Islet of Langerhans (tissue), 1 donor: ENCODE results near the gene KRT9.
"Not testable (repeated sequence)": the region's sequence is repeated elsewhere in the genome, so short reads cannot be mapped to it uniquely, and the experiment has no call there.

Experiments
- FAIRE-seq: peaks from one replicate; lab custom pipeline; 2011; peaks lifted over from hg19 to GRCh38; lab: Jason Lieb, UNC

KRT9 gene

DNA sequence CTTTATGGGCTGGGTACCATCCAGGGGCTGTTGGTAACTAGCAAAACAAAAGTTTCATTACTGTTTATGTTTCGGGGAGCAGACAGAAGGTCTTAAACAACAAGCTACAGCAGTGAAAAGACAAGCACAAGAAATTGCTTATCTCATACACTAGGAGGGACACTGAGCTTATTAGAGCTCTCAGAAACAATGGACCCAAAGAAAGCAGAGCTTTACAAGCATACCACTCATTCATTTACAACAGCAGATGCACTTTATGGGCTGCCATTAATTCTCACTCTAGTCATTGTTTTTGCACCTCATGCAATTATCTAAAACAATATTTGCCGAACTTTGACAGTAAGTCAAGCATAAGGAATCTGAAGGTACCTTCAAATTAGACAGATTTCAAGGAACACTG, 30.7 kb upstream of the KRT9 start:
- FAIRE-seq: no peak

DNA sequence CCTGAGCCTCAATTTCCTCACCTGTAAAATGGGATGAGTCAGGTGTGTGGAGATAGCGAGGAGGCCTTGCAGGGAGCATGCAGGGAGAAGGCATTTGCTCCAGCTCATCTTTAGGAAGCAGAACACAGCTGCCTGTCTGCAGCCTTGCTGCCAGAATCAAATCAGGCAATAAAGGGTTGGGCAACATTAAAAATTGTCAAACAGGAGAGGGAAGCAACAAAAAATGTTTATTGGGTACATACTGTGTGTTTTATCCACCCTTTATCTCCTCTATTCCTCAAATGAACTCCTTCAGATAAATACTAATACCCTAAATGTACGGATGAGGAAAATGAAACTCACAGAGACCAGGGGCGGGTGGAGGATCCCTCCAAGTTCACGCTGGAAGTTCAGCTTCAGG, 28.5 kb upstream of the KRT9 start:
- FAIRE-seq: no peak

DNA sequence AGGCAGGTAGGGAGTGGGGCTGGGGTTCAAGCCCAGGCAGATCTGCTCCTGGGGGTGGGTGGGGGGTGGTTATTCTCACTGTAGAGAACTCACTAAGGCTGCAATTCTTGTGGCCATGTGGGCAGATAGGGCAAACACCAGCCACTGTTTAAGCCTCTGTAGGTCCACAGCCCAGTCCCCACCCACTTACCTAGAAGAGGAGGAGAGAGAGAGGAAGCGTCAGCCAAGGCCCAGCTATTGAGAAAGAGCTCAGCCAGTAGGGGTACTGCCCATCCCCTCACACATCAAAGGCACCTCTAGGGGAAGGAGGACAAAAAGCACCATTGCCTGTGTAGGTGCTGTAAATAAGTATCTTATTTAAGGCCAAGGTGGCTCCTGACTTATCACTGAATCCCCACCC, 27.8 kb upstream of the KRT9 start:
- no peak for FAIRE-seq

DNA sequence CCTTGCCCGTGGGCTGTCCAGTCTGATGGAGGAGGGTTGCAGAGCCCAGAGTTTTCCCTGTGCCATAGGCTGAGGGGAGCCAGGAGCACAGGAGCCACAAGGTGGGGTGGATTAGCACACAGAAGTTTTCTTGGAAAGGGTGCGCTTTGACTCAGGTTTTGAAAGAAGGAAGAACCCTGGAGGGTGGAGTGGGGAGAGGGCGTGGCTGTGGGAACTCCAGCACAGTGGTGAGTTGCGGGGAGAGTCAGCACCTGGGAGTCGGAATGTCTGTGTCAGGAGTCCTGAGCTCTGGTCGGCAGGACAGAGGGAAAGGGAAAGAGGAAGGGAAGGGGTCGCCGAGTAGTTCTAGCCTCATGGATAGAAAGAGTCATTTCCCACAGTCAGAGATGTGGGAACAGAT, 23.7 kb upstream of the KRT9 start:
- no peak for FAIRE-seq

DNA sequence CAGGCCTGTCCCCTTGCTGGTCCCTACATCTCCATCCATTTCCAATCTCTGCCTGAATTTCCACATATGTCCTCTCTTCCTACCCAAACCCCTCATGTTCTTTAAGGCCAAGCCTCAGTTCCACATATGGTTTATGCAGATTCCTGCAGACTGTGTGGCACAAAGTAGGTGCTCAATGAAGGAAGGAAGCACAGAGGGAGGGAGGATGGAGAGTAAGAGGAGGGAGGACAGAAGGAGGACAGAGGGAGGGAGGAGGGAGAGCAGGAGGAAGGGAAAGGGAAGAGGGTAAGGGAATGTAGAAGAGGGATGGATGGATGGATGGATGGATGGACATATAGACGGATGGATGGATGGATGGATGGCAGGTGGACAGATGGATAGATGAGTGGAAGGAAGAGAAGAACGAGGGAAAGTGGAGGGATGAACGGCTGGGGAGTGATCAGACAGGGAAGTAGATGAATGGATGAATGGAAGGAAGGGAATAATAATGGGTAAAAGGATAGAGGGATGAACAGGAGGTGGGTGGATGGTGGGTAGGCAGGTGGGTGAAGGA, 22.6 kb upstream of the KRT9 start:
- no peak for FAIRE-seq

DNA sequence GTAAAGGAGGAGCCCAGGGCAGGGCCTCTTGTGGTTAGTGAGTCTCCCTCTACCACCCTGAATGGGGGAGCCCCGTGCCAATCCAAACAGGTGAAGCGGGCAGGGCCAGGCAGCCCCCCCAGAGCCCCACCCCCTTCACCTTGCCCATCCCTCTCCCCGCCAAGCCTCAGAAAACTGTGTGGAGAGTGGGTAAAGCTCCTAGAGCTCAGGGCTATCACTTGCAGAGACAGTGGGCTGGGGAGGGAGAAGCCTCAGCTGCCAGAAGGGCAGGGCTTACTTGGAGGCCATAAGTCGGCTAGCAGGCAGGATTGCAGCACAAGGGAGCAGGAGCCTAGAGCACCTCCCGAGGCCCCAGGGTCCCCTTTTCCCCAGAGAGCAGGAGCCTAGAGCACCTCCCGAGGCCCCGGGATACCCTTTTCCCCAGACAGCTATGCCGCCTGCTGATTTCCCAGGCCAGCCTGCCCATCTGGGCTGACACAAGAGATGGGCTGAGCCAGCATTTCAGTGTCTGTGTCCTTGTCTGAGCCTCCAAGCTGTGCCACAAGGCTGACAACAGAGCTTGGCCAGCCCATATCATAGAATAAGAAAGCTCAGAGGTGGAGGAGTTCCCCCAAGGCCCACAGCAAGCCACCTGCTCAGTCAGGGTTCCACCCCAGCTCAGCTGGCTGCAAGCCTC, 21.6 kb upstream of the KRT9 start:
- FAIRE-seq: no peak

DNA sequence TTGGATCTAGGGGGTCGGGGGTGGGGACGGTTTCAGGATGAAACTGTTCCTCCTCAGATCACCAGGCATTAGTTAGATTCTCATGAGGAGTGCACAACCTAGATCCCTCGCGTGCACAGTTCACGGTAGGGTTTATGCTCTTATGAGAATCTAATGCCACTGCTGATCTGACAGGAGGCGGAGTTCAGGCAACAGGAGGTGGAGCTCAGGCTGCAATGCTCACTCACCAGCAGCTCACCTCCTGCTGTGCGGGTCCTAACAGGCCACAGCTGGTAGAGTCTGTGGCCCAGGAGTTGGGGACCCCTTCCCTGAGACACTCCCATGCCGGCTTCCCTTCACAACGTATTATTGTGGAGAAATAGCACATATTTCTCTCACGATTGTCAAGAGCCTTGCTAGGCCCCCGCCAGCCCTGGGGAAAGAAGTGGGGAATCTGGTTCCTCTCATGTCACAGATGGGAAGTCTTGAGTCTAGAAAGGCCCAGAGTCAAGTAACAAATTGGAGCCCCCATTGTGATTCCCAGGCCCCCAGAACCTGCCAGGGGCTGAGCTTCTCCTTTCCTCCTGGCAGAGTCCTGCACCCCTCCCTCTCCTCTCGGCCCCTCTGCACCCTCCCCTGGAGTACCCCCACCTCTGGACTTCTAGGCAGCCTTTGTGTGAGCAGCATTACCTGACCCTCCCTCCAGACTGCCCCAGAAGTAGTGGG, 20.9 kb upstream of the KRT9 start:
- FAIRE-seq: no peak

DNA sequence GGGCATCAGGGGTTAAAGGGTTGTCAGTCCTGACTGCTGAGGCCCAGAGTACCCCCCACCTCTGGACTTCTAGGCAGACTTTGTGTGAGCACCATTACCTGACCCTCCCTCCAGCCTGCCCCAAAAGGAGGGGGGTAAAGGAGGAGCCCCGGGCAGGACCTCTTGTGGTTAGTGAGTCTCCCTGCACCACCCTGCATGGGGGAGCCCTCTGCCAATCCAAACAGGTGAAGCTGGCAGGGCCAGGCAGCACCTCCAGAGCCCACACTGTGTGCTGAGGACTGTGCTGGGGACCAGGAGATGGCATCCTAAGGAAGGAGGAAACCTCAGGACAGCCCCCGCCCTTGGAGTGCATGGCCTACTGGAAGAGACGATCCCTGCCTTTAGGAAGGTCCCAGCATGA, 17.4 kb upstream of the KRT9 start:
- no peak for FAIRE-seq

DNA sequence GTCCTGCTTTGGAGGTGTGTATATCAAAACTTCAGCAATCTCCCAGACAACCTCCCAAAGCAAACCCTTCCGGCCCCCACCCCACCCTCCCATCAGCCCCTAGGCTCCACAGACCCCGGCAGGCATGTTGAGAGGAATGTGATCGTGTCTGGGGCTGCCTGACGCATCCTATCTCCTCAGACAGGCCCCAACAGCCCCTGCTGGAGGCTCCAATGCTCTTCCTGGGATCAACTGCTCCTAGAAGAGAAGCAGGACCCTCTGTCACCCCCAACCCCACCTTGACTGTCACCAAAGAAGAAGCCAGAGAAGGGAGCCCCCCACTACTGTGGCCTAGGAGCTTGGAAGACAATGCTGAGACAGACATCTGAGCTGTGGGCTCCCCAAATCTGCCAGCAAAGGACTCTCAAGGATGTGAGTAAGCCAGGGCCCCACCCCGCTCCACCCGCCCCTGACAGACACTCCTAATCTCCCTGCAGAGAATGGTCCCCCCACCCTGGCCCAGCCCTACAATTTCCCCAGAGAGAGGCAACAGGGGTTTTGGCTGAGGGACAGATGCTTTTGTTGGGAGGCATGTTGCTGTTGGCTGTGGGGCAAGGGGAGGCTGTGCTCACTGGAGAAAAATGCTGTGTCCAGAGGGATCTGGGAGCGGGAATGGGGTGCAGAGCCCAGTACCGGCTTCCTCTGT, 16.4 kb upstream of the KRT9 start:
- FAIRE-seq: no peak

DNA sequence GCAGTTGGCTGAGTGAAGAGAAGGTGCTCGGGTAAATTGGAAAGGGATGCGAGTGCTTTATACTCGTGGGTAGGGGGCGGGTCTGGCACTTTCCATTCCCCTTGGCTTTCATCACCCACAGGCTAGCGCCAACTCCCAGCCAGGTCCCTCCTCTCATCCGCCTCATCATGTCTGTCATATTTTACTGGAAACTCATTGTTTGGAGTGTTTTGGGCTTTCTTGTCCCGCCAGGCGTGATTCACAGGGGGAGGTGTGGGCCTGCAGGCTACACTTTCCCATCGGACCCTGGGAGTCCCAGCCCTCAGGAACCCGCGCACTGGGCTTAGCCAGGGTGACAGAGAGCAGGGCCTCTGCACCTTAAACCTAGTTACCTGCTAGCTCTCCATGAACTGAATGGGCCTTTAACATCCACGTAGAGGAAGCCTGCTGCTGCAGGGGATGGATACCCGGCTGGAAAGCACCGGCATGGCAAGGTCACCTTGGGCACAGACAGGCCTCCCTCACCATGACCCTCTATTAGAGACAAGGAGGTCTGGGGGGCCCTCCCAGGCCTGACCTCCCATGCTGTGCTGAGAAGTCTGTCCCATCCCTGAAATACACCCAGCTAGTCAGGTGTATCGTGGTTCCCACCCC, 15.1 kb upstream of the KRT9 start, which contains the start of gene KRT14:
Gene KRT14 (minus strand): TSS at position 33 of the 633 bp plus-strand sequence. CDS start 61 bp downstream, outside the sequence.
- FAIRE-seq: no peak

DNA sequence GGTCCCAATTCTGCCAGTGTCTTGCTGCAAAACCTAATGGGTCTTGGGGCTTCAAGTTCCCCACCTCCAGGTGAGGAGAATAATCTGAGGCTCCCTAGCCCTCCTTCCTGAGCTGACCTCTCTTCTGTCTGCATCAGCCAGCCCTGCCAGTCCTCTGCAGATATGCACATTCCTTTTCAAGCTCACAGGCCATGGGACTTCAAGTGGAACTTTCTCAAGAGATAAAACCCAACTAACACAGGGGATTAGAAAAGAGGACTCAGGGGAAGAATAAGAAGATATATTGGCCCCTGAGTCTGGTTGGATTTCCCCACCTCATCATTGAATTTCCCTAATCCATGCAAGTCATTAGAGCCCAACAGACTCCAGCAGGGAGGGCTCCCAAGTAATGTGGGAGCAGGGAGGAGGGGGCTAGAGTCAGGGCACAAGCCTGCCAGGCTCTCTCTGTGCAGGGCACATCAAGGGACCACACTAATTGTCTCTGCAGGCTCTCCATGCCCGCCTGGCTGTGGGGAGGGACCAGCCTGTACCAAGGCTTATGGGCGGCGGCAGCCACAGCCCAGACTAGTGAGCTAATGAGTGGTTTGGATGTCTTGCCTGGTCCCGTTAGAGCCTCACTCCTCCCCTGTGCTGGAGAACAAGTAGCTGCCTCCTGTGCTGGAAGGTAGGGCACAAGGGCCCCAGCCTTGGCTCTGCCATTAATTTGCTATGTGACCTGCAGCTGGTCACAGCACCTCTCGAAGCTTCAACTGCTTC, 13.6 kb upstream of the KRT9 start:
- FAIRE-seq: no peak

DNA sequence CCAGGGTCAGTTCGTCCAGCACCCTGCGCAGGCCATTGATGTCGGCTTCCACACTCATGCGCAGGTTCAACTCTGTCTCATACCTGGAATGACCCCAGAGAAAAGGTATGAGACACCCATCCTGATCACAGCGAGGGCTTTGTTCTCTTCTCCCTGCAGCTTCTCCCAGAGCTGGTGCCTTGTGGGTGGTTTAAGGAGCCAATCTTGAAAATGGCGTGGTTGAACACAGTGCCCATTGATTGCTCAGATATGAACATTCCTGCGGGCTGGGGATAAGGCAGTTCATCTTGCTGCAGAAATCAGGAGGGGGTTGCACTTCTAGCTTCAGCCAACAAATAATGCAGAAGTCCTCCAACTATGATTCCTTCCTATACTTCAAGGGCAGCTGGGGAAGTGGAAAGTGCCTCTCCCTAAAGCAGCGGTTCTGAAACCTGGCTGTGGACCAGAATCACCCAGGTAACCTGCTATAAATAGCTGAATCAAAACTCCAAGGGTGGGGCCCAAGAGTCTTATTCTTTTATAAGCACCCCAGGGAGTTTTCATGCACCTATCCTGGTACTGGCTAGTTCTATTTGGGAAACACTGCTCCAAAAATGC, 12.6 kb upstream of the KRT9 start:
- not testable (repeated sequence) for FAIRE-seq

DNA sequence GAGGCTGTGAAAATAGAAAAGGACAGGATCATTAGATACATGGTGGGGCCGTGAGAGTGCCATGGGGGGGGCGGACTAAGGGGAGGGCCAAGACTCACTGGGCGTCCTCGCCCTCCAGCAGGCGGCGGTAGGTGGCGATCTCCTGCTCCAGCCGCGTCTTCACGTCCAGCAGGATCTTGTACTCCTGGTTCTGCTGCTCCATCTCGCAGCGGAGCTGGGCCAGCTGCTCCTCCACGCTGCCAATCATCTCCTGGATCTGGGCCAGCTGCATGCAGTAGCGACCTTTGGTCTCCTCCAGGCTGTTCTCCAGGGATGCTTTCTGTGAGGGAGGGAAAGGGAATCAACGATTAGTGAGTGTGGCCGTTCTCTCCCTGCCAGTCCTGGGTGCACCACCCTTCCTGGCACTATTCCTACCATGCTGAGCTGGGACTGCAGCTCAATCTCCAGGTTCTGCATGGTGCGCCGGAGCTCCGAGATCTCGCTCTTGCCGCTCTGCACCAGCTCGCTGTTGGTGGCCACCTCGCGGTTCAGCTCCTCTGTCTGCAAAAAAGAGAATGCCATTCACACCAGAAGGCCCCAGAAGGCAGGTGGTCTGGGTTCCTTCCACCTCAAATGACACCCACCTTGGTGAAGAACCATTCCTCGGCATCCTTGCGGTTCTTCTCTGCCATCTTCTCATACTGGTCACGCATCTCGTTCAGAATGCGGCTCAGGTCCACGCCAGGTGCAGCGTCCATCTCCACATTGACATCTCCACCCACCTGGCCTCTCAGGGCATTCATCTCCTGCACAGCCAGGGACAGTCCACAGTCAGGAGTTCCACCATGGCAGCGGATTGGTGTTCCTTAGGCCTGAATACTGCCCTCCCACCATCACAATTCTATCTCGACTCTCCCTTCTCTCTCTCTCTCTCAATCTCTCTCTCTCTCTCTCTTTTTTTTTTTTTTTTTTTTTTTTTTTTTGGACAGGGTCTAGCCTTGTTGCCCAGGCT, 11.6 kb upstream of the KRT9 start:
- FAIRE-seq: no peak

DNA sequence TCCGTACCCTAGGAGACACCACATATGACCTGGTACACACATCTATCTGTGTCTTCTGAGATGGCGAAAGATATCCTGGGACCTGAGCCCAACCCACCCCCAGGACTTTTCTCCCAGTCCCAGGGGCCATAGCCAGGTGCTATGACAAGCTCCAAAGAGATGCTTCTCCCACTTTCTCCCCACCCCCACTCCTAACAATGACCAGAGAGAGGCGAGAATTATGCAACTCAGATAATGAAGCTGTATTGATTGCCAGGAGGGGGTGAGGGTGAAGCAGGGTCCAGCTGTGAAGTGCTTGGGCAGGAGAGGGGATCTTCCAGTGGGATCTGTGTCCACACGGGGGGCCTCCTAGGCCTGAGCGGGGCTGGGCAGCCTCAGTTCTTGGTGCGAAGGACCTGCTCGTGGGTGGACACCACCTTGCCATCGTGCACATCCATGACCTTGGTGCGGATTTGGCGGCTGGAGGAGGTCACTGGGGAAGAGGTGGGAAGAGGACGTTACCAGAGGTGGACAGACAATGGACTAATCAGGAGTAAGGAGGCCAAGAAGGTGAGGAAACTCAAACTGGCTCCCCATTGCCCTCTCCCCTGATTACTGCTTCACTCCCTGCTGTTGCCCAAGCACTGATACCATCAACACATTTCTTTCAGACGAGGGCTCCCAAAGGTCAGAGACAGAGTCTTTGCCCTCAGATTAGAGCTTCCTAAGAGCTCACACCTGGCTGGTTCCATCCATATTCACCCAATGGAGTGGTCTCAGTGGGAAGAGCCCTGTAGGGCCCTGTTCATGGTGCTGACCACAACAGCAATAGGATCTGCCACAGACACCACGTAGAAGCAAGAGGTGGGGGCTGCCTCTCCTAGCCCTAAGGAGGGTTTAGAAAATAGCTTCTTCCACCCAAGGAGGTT, 10.5 kb upstream of the KRT9 start:
- not testable (repeated sequence) for FAIRE-seq

DNA sequence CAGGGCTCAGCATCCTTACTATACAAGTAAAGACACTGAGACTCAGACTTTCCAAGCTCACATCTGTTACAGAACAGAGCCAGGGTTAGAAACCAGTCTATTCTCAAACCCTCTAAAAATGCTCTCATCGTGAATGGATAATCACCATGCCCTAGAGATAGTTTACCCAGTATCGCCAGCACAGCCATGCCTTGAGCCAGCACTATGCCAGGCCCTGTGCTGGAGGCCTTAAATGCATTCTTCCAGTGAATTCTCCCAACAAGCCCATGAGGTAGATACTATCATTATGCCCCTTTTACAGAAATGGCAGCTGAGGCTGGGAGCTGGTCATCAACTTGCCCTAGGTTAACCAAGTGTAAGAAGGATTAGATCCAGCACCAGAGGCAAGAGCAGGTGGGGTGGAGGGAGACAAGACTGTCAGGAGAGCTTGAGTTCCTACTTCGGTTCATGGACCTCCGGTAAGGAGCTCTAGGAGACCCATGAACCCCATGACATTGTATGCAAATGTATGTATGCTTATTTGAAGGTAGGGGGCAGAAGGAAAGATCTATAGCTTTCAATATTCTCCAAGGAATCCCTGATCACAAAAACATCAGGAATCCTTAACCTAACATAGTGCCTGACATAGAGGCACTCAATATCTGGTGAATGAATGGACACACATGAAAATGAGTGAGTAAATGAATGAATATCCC, 9.7 kb upstream of the KRT9 start:
- FAIRE-seq: no peak

DNA sequence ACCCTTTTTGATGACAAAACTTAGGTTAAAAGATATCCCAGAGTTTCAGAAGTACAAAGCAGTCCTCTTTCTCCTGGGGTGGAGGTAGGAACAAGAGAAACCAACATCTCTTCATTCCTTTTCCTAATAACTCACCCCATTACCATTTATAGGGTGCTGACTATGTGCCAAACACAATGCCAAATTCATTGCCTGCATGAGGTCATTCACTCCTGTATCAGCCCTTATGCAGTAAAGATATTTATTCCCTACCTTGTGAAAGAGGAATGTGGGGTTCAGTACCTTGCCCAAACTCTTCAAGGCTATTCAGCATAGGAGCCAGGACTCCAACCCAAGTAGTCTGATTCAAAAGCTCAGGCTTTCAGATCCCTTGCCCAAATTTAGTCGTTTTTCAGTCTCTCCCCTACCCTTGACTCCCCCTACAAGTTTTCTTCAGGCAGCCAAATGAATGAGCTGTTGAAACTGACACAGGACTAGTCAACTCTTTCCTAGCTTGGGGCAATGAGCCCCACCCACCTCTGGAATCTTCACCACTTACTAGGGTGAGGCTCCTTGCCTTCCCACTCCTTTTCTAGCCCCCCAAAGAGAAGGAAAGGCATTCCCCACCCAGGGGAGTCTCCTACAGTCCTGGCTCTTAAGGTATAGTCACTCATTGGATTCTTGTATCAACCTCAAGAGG, 9.0 kb upstream of the KRT9 start:
- FAIRE-seq: no peak

DNA sequence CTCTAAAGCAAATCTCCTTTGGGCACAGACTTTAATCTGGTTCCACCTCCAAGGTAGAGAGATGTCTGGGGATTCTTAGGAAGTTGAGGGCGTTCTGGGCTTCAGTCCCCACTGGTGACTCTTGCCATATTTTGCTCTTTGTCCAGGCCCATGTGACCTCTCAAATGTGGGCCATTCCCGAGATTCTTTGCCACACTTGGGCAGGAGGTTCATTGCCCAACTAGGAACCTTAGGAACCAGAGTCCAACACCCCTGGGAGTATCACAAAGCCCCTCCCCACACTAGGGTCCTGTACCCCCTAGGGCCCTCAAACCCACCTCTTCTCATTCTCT, 8.4 kb upstream of the KRT9 start:
- no peak for FAIRE-seq
